HG02642 (cell line): ENCODE measurements around the gene TAL1.
"Not testable (repeated sequence)": the region's sequence is repeated elsewhere in the genome, so short reads cannot be mapped to it uniquely, and the experiment has no call there.

Experiments
- ATAC-seq: cut with Tn5 transposase; IDR thresholded peaks from one replicate; pipeline ENCODE4 v1.9.1; 2021; ENCODE audit warnings: mild to moderate bottlenecking; ENCODE audit not compliant: unreplicated experiment, poor library complexity

Gene TAL1

GRCh38 chr1:47232187-47232874, at the start of gene TAL1:
TSS of gene TAL1 (minus strand) at chr1:47232225. CDS start at chr1:47225888, 6,337 bp downstream.
- ATAC-seq, result no peak

- no peak for ATAC-seq
These were observed 48.1 kb upstream of the TAL1 start for GRCh38 chr1:47280142-47280541.

GRCh38 chr1:47276850-47277249, 44.8 kb upstream of the TAL1 start:
- ATAC-seq, result no peak

- ATAC-seq, result not testable (repeated sequence)
These were observed 43.8 kb upstream of the TAL1 start for GRCh38 chr1:47275811-47276210.

GRCh38 chr1:47265529-47265928, 33.5 kb upstream of the TAL1 start:
- not testable (repeated sequence) for ATAC-seq

GRCh38 chr1:47262787-47263413, 30.9 kb upstream of the TAL1 start:
- ATAC-seq, result no peak

GRCh38 chr1:47257224-47257623, 25.2 kb upstream of the TAL1 start:
- ATAC-seq, result no peak

- no peak for ATAC-seq
These were observed 20.8 kb upstream of the TAL1 start for GRCh38 chr1:47252795-47253194.

GRCh38 chr1:47252369-47252768, 20.3 kb upstream of the TAL1 start:
- no peak for ATAC-seq

GRCh38 chr1:47249755-47250154, 17.7 kb upstream of the TAL1 start:
- no peak for ATAC-seq

GRCh38 chr1:47244339-47244862, 12.4 kb upstream of the TAL1 start:
- no peak for ATAC-seq

- no peak for ATAC-seq
These were observed 11.9 kb upstream of the TAL1 start for GRCh38 chr1:47243910-47244309.

GRCh38 chr1:47241114-47242113, 9.4 kb upstream of the TAL1 start:
- no peak for ATAC-seq

GRCh38 chr1:47238935-47239592, 7.0 kb upstream of the TAL1 start:
- no peak for ATAC-seq

- no peak for ATAC-seq
These were observed 3.8 kb upstream of the TAL1 start for GRCh38 chr1:47235806-47236205.

GRCh38 chr1:47235241-47235681, 3.2 kb upstream of the TAL1 start:
- ATAC-seq, result no peak

- ATAC-seq, result no peak
These were observed 1.2 kb upstream of the TAL1 start for GRCh38 chr1:47233186-47233585.

- ATAC-seq, result no peak
These were observed 481 bp downstream of the TAL1 start for GRCh38 chr1:47231301-47232186.

- ATAC-seq, result no peak
These were observed 1.2 kb downstream of the TAL1 start for GRCh38 chr1:47230692-47231300.
